T-helper 2 cell treated with Interferon-gamma antibody and Interleukin-4, amounts not matched to agents 5 μg/mL and 100 μg/mL, for 36 hours (primary cell): ENCODE results near the gene ZNF786.
"Not testable (repeated sequence)": the region's sequence is repeated elsewhere in the genome, so short reads cannot be mapped to it uniquely, and the experiment has no call there.

Experiments used
- DNase-seq: peaks from one replicate; pipeline ENCODE4 v3.0.0; 2021; ENCODE audit warnings: low spot score
- H3K27ac Mint-ChIP-seq: one replicate; pipeline ENCODE4 v1.8.0; 2021; ENCODE audit warnings: mild to moderate bottlenecking, mixed read lengths
- H3K27me3 Mint-ChIP-seq: one replicate; pipeline ENCODE4 v1.8.0; 2021; ENCODE audit warnings: low read depth, mixed read lengths
- H3K36me3 Mint-ChIP-seq: one replicate; pipeline ENCODE4 v1.8.0; 2021; ENCODE audit warnings: low read depth, mixed read lengths
- H3K4me1 Mint-ChIP-seq: one replicate; pipeline ENCODE4 v1.8.0; 2021; ENCODE audit warnings: low read depth, mixed read lengths
- H3K4me3 Mint-ChIP-seq: one replicate; pipeline ENCODE4 v1.8.0; 2022; ENCODE audit warnings: mild to moderate bottlenecking, moderate library complexity, mixed read lengths
- H3K9me3 Mint-ChIP-seq: one replicate; pipeline ENCODE4 v1.8.0; 2021; ENCODE audit warnings: mixed read lengths

Gene ZNF786

GRCh38 chr7:149031353-149031910 is 59.1 kb downstream of the ZNF786 start:
- peaks cover 21% of the 10 kb centered on the region for H3K4me1 Mint-ChIP-seq
- H3K4me3 Mint-ChIP-seq, result no peak overlapping the region
- H3K27ac Mint-ChIP-seq, result no peak overlapping the region

DNA sequence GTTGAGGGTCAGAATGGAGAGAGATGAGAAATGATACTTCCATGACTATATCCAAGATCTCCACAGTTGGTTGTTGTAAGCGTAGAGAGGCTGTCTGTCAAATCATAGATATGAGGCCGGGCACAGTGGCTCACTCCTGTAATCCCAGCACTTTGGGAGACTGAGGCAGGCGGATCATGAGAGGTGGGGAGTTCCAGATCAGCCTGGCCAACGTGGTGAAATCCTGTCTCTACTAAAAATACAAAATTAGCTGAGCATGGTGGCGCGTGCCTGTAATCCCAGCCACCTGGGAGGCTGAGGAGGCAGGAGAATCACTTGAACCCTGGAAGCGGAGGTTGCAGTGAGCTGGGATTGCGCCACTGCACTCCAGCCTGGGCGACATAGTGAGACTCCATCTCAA is 60.1 kb downstream of the ZNF786 start:
- DNase-seq, result not testable (repeated sequence)

More at GRCh38 chr7:149031353-149031910, 59.1 kb downstream of the ZNF786 start:
- DNase-seq, result no peak
- Mint-ChIP-seq H3K9me3 (peaks cover 6% of the 10 kb centered on the region), H3K27me3 (peaks cover 3% of the 10 kb centered on the region), H3K36me3 (peaks cover 6% of the 10 kb centered on the region)

DNA sequence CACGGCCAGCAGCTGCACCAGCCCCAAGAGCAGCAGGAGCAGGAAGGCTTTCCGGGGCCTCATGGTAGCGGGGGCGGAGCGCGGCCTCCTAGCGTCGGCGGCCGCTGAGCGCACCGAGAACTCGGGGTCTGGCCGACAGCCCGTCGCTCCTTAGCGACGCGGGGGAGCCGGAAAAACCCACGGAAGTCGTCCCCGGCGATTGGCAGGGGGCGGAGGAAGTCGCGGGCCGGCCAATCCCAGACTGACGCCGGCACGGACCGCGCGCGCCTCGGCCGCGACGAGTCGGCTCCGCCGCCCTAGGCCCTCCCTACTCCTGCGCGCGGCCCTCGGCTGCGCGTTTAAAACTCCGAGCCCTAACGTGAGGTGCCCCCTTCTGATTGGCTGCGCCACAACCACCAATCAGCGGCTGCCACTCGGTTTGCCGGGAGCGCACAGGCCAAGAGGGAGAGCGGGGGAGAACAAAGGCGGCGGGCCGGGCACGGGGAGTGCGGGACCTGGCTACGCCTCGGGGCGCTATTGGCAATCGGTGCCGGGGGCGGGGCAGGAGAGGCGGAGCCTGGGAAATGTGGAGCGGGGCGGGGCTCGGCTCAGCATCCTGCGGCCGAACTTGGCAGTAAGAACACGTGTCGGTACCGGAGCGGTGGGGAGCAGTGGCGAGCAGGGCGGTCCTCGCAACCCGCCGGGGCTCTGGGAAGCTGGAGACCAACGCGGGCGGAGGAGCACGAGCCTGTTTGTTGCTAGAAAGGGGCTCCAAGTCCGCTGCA is 62.0 kb downstream of the ZNF786 start, which contains the start of gene PDIA4:
Gene PDIA4 (minus strand): TSS at position 160 of the 764 bp plus-strand sequence. CDS start 97 bp downstream, at position 63.
- no peaks in the 10 kb centered on the region for H3K9me3 Mint-ChIP-seq
- peaks cover 3% of the 10 kb centered on the region for H3K27me3 Mint-ChIP-seq
- H3K36me3 Mint-ChIP-seq, result peaks cover 25% of the 10 kb centered on the region
- peak within 1 kb of the TSS; percentile 96 for H3K4me3 Mint-ChIP-seq
- peak within 1 kb of the TSS; percentile 94 for H3K27ac Mint-ChIP-seq
- peaks cover 37% of the 10 kb centered on the region for H3K4me1 Mint-ChIP-seq
- peak; percentile 100 for DNase-seq

More for the DNA sequence above, 60.1 kb downstream of the ZNF786 start:
- H3K9me3 Mint-ChIP-seq, H3K27me3 Mint-ChIP-seq, H3K4me3 Mint-ChIP-seq, H3K27ac Mint-ChIP-seq: not testable (repeated sequence)
- peaks cover 12% of the 10 kb centered on the region for H3K36me3 Mint-ChIP-seq
- H3K4me1 Mint-ChIP-seq, result peaks cover 30% of the 10 kb centered on the region

DNA sequence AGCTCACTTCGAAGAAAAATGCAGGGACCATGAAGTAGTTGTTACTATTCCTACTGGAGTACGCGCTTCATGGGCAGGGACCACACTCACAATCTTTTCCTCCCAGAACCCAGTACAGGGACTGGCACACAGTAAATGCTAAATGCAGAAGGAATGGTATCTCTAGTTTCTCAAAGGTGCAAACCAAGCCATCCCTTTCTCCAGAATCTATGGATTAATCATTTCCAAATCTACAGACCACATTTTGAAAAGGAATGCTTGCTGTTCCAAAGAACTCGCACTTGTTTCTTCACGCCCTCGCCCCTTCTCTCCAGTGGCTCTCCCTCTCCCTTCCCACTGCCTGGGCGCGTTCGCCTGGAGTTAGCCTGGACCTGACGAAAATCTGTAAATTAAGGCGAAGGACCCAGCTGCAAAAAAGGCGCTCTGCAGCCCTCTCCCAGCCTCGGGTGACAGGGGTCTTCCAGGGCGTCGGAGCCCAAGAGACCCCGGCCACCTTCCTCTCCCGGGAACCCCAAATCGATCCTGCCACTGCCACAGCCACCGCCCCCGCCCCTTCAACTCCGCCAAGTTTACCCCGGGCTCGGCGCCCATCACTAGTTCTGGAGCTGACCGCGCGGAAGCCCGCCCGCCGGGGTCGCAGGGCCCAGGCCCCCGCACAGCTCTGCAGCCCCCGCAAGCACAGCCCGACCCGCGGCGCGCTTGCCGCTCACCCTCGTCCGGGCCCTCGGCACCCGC is 62.7 kb downstream of the ZNF786 start:
- DNase-seq, result peak; percentile 10
- peaks cover 30% of the 10 kb centered on the region for H3K36me3 Mint-ChIP-seq
- peak overlapping the region; percentile 94 for H3K27ac Mint-ChIP-seq
- H3K9me3 Mint-ChIP-seq, result no peaks in the 10 kb centered on the region
- peak overlapping the region; percentile 96 for H3K4me3 Mint-ChIP-seq
- peaks cover 3% of the 10 kb centered on the region for H3K27me3 Mint-ChIP-seq
- peaks cover 41% of the 10 kb centered on the region for H3K4me1 Mint-ChIP-seq

- Mint-ChIP-seq H3K36me3 (peaks cover 30% of the 10 kb centered on the region), H3K27me3 (peaks cover 3% of the 10 kb centered on the region), H3K27ac (peak overlapping the region; percentile 94), H3K4me3 (peak overlapping the region; percentile 96), H3K4me1 (peaks cover 46% of the 10 kb centered on the region), H3K9me3 (no peaks in the 10 kb centered on the region)
- DNase-seq, result no peak
These were observed 63.5 kb downstream of the ZNF786 start for GRCh38 chr7:149027055-149027454.

DNA sequence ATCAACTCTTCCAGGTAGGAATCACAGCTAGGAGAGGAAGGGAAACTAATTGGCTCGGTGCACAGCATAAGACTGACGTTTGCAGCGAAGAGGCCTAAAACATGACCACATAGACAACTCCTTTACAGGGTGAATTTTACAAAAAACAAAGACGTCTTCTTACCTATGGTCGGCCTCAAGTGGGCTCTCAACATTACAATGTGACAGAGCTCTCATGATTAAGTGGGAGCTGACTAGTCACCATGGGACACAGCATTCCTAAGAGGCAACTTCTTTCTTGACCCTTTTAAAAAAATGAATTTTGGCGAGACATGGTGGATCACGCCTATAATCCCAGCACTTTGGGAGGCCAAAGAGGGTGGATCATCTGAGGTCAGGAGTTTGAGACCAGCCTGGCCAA is 66.9 kb downstream of the ZNF786 start:
- Mint-ChIP-seq H3K27me3 (no peaks in the 10 kb centered on the region), H3K27ac (peak overlapping the region; percentile 53), H3K36me3 (peaks cover 55% of the 10 kb centered on the region), H3K4me1 (peaks cover 38% of the 10 kb centered on the region), H3K4me3 (peak overlapping the region; percentile 2), H3K9me3 (no peaks in the 10 kb centered on the region)
- no peak for DNase-seq

DNA sequence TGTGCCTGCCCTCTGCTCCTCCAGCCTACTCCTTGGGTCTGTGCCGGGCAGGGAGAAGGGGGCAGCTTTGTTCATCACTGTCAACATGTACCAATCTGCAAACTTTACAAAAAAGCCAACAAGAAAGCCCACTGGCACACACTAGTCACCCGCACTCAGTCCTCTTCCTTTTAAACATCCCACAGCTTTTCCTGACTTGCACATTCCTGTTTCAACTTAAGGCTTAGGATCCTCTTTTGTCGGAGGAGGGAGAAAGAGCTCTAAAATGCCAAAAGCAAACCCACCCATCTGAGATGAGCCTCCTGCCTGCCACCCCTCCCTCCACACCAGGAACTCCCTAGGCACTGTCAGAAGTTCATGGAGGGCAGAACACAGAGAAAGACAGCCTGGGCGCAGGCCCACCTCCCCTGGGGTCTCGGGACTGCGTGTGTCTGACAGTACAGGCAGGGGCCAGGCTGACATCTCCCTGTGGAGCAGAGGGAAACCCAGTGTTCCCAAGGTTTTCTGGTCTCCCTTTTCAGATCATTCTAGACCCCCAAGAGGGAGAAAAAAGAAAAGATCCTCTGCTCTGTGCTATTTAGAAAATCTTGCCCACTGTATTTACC is 67.7 kb downstream of the ZNF786 start:
- DNase-seq, result no peak
- peaks cover 55% of the 10 kb centered on the region for H3K36me3 Mint-ChIP-seq
- peaks cover 38% of the 10 kb centered on the region for H3K4me1 Mint-ChIP-seq
- no peak overlapping the region for H3K4me3 Mint-ChIP-seq
- H3K9me3 Mint-ChIP-seq, result no peaks in the 10 kb centered on the region
- H3K27ac Mint-ChIP-seq, result peak overlapping the region; percentile 53
- H3K27me3 Mint-ChIP-seq, result no peaks in the 10 kb centered on the region

- H3K36me3 Mint-ChIP-seq, result peaks cover 55% of the 10 kb centered on the region
- no peaks in the 10 kb centered on the region for H3K9me3 Mint-ChIP-seq
- H3K4me3 Mint-ChIP-seq, result no peak overlapping the region
- no peaks in the 10 kb centered on the region for H3K27me3 Mint-ChIP-seq
- no peak for DNase-seq
- H3K4me1 Mint-ChIP-seq, result peaks cover 31% of the 10 kb centered on the region
- H3K27ac Mint-ChIP-seq, result peak overlapping the region; percentile 46
These were observed 68.8 kb downstream of the ZNF786 start for GRCh38 chr7:149021725-149022062.

GRCh38 chr7:149020483-149020882 is 70.0 kb downstream of the ZNF786 start:
- DNase-seq, result no peak
- H3K27ac Mint-ChIP-seq, result no peak overlapping the region
- H3K9me3 Mint-ChIP-seq, result no peaks in the 10 kb centered on the region
- no peaks in the 10 kb centered on the region for H3K27me3 Mint-ChIP-seq
- H3K4me1 Mint-ChIP-seq, result peaks cover 21% of the 10 kb centered on the region
- H3K4me3 Mint-ChIP-seq, result no peak overlapping the region
- H3K36me3 Mint-ChIP-seq, result peaks cover 51% of the 10 kb centered on the region
